GM21717 (cell line): Measurements from ENCODE around the gene DMTF1.
A peak's percentile ranks its signal among the peaks of the same experiment; 100 is the strongest.
"Not testable (repeated sequence)": the region's sequence is repeated elsewhere in the genome, so short reads cannot be mapped to it uniquely, and the experiment has no call there.

ENCODE experiments used
- ATAC-seq: cut with Tn5 transposase; IDR thresholded peaks from one replicate; pipeline ENCODE4 v1.9.1; 2021; ENCODE audit warnings: mild to moderate bottlenecking, moderate library complexity; ENCODE audit not compliant: unreplicated experiment

The DMTF1 gene, protein sequence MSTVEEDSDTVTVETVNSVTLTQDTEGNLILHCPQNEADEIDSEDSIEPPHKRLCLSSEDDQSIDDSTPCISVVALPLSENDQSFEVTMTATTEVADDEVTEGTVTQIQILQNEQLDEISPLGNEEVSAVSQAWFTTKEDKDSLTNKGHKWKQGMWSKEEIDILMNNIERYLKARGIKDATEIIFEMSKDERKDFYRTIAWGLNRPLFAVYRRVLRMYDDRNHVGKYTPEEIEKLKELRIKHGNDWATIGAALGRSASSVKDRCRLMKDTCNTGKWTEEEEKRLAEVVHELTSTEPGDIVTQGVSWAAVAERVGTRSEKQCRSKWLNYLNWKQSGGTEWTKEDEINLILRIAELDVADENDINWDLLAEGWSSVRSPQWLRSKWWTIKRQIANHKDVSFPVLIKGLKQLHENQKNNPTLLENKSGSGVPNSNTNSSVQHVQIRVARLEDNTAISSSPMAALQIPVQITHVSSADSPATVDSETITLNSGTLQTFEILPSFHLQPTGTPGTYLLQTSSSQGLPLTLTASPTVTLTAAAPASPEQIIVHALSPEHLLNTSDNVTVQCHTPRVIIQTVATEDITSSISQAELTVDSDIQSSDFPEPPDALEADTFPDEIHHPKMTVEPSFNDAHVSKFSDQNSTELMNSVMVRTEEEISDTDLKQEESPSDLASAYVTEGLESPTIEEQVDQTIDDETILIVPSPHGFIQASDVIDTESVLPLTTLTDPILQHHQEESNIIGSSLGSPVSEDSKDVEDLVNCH

DNA sequence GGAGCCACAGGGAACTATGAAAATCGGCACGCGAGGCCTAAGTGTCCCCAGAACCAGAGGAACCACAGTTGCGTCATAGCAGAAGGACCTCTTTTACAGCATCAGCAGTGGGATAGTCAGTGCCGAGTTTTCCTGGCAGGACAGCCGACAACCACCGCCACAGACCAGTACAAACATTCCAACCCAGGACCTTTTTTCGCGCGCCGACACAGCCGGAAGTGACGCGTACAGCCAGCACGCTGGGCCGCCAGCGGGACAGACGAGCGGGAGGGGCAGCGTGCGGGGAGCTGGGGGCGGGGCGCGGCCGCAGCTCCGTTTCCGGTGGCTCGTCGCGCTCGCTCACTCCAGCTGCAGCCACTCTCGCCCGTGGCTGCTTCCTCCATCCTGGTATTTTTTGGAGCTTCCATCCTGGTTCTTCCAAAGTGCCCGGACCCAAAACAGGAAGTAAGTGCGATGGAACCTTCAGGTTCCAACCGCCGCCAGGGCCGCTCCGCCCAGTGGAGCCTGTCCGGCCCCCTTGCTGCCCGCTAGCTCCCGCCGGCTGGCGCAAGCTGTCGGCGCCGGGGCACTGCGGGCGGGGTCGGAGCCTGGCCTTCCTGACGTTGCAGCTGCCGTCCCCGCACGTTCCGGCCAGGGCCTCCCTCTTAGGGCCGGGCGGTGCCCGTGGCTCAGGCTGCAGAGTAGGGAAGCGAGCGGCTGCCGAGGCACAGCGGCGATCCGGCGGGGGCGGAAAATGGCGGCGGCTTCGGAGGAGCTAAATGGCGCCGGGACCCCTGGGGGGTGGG is at the start of gene DMTF1:
TSS of gene DMTF1 (plus strand) at position 342 of the 785 bp plus-strand sequence. CDS start 12,489 bp downstream, outside the sequence.
- peak; percentile 82 for ATAC-seq

- no peak for ATAC-seq
Observed at GRCh38 chr7:87105401-87105800, 46.9 kb upstream of the DMTF1 start.

GRCh38 chr7:87106974-87107612 is 45.2 kb upstream of the DMTF1 start:
- ATAC-seq = no peak

- ATAC-seq = no peak
Observed at GRCh38 chr7:87107949-87108776, 44.1 kb upstream of the DMTF1 start.

- no peak for ATAC-seq
Observed at GRCh38 chr7:87110778-87111177, 41.5 kb upstream of the DMTF1 start.

GRCh38 chr7:87111877-87112276 is 40.4 kb upstream of the DMTF1 start:
- no peak for ATAC-seq

DNA sequence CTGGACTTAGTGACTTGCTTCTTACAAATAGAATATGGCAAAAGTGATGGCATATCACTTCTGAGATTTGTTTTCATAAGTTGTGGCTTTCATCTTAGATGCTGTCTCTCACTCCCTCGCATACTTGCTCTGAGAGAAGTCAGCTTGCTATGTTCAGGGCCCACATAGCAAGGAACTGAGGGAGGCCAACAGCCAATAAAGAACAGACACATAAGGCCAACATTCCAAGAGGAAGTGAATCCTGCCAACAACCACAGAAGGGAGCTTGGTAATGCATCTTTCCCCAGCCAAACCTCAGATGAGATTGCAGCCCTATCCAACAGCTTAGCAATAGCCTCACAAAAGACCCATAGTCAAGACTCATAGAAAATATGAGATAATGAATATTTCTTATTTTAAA is 39.2 kb upstream of the DMTF1 start:
- no peak for ATAC-seq

- ATAC-seq = not testable (repeated sequence)
Observed at GRCh38 chr7:87113904-87114303, 38.3 kb upstream of the DMTF1 start.

GRCh38 chr7:87115772-87116171 is 36.5 kb upstream of the DMTF1 start:
- not testable (repeated sequence) for ATAC-seq

- ATAC-seq = no peak
Observed at GRCh38 chr7:87116315-87116714, 35.9 kb upstream of the DMTF1 start.

- no peak for ATAC-seq
Observed at GRCh38 chr7:87119581-87119980, 32.7 kb upstream of the DMTF1 start.

DNA sequence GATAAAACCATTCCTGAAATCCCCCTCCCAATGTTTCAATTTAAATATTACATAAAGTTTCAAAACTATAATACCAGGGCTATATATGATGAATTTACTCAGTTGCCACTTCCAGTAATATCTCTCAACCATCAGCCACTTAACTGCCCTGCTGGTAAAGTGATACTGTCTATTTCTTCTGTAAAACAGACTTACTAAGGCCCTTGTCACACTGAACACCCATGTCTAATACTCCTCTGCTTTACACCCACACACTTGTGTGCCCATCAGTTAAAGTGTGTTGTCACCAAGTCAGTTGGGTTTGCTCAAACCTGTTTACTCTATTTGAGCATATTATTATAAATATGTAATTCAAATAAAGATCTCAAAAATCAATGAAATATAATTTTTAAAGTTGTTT is 29.1 kb upstream of the DMTF1 start:
- ATAC-seq = no peak

DNA sequence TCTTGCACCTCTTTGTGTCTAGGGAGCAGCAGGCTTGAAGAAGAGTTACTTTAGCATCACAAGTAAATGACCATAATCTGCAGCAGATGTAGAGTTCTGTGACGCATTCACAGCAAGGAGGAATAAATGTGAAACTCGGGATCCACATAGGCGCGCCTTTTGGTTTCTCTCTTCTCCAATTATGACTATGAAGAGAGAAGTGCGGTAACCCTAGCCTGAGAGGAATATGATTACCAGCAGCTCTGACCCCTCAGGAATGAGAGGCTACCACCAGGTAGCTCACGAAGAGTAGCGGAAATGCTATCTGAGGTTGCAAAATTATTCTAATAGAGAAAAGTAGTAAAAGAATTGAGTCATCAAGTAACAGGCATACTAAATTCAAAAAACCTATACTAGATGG is 25.2 kb upstream of the DMTF1 start:
- no peak for ATAC-seq

- no peak for ATAC-seq
Observed at GRCh38 chr7:87128861-87129267, 23.4 kb upstream of the DMTF1 start.

GRCh38 chr7:87129332-87129731 is 22.9 kb upstream of the DMTF1 start:
- ATAC-seq = no peak

DNA sequence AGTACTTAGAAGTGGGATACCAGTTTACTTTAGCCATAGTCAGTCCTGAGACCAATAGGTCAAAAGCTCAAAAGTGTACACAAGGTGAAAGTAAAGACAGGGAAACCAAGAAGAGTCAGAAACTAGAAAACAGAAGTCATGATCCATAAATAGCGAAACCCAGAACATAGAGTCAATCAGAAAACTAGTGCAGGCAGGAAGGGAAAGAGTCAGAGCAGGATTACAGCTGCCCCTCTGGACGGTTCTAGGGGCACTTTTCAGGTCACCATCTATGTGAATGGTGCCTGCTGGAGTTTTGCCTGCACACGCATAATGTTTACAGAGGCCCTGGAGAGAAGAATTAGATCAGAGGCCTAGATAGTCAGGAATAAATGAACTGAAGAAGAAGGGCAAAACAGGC is 22.4 kb upstream of the DMTF1 start:
- ATAC-seq = peak; percentile 98

GRCh38 chr7:87131771-87132170 is 20.5 kb upstream of the DMTF1 start:
- no peak for ATAC-seq

GRCh38 chr7:87137271-87137670 is 15.0 kb upstream of the DMTF1 start:
- ATAC-seq = no peak

DNA sequence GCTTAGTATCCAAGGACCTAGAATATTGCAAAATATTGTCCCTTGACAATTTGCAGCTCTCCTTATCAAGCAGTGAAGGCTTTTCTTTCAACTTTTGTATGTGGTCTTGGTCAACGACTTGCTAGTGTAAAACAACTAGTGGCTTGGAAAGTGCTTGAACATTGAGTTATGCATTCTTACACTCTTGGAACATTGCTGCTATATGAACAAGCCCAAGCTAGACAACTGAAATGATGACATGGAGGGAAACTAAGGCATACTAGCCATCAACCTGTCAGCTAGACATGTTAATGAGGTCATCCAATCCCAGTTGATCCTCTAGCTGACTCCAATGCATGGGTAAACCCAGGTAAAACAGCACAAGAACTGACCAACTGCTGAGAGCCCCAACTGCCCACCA is 12.7 kb upstream of the DMTF1 start:
- ATAC-seq = no peak

DNA sequence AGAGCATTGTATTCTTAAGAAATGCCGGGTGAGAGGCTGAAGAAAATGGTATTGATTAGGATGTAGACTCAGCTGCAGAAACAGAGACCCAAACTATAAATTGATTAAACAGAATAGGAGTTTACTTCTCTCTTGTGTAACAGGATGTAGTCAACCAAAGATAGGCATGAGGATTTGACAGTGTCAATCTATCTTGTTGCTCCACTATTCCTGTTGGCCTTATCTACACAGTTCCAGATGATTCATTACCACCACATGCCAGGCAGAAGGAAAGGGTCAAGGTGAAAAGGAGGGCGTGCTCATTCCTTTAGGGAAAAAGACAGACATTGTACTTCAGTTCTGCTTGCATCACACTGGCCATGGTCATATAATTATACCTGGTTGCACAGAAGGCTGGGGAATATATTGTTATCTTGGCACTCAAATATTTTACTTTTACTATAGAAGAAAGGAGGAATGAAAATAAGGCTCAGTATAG is 11.9 kb upstream of the DMTF1 start:
- no peak for ATAC-seq
